ENCODE measurements around the gene RAD50. TPM values are rescaled to one million over a fixed set of nuclear protein-coding genes. Genes with fewer than 3 reads are reported as not detected.
A peak's percentile ranks its signal among the peaks of the same experiment; 100 is the strongest.
"Not testable (repeated sequence)": the region's sequence is repeated elsewhere in the genome, so short reads cannot be mapped to it uniquely, and the experiment has no call there.

Gene RAD50
- total RNA-seq, 1 experiment from 2014 or later, result 16.5 TPM

DNA sequence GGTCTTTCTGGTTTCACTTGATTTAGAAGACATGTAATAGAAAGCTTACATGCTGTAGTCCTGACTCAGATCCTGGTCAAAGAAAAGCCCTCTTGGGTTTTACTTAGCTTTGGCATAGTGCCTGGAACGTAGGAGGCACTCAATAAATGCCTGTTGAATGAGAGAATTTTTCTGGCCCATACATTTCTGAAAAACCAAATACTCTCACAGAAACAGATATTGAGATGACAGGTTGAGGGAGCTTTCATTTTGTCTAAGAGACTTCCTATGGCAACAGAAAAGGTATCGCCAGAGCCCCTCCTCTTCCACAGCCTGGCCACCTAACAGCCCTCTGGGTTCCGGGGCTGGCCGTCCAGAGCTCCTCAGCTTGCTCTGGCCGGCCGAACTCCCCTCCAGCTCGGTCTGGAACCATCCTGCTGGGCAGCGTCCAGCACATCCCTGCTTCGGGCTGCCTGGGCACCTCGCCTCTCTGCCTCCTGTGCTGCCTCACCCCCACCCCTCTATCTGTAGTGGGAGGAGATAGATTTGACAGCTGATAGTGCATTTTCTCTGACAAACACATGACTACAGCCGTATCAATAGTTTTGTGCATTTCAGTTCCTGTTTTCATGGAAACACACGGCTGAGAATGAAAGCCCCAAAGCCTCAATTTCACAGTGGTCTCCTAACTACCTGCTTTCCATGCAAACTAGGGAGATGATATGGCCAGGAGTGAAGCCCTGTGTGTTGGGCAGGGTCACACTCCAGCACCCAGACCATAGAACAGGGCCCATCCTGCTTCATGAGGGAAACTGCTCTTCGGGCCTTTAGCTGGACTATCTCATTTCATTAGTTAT lies 118.1 kb downstream of the RAD50 start:
- peak; percentile 89 for DNase-seq (ENCODE audit: low read depth)

DNA sequence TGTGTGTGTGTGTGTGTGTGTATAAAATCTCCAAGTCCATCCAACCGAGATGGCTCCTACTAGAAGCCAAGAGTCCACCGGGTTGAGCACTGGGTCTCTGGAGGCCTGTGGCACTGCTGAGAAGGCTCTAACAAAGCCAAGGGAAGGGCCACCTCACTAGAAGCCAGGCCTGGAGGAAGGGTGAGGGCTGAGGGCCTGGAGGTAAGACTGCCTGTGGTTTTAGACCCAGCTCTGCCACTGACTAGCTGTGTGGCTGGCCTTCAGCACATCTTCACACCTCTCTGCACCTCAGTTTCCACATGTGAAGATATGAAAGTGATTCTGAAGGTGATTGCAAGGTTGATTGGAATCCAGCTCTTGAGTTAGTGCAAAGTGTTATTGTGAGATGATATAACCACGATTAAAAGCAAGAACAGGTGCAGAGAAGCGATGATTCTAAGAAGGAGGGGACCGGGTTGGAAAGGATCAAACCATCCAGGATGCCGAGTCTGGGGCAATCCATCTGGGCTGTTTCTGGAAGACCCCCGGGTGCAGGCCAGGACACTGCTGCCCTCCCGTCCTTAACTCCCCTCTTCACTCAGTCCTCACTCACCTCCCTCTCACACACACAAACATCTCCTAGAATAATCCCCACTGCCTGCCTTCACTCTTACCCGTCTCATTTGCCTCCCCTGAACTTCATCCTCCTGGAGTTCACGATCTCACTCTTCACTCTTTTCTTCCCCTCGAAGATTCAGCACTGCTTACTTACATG lies 119.3 kb downstream of the RAD50 start:
- DNase-seq (ENCODE audit: low read depth), result no peak

DNA sequence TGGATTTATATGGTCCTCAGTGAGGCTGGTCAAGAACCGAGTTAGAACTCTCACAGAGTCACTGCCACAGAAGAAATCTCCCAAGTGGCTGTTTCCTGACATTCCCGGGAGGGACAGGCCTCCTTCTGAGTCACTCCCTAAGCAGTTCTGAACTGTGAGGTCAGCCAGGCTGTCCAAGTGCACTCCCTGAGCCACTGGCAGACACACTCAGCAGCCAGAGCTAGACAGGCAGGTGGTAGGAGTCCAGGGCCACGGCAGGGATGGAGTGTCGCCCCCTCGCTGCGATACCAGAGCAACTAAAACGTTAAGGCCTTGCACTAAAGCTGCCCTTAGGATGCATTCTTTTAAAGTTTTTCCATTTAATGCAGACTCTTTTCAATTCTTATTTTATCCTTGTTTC lies 120.4 kb downstream of the RAD50 start:
- DNase-seq (ENCODE audit: low read depth), result peak; percentile 96

DNA sequence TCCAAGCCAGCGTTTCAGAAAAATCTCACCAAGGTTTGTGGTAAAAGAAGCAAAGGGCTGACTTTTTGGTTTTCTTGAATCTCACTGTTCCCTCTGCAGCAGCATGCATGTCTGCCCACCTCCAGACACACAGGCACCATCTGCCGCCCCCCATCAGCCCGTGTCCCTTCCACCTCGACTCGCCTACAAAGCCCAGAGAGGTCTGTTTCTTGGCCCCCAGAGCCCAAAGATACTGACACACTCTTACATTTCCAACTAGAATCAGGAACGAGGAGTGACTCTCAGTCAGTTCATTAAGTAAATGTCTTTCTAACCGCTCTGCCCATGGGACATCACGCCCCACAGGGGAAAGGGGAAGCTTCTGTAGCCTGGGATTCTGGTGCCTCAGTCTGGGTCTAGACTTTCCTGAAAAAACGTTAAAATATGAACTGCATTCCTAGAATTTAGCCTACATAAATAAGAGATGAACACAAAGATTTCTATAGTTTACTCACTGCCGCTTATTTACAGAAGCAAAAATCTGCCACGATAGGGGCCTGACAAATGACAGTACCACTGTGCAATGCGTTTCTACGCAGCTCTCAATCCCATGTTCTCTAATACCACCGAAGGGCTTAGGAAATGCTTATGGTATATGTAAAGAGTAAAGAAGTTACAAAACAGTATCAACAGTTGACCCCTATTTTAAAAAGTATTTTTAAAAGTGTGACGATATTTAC lies 121.1 kb downstream of the RAD50 start:
- no peak for DNase-seq (ENCODE audit: low read depth)

DNA sequence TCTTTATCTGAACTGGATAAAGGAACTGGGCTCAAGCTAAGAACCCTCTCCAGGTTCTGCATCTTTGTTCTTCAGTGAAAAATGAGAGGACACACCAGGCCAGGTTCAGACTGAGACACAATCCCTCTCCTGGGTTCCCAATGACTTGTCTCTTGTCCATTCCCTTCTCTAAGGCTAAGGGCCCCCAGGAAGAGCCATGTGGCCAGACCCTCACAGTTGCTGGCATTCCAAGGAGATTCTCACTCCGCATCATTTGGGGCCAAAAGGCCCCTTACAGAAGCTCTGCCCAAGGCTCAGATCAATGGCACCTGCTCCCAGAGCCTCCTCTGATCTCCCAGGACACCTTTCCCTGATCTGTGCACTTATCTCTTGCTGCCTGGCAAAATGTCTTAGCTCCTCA lies 122.0 kb downstream of the RAD50 start:
- no peak for DNase-seq (ENCODE audit: low read depth)

DNA sequence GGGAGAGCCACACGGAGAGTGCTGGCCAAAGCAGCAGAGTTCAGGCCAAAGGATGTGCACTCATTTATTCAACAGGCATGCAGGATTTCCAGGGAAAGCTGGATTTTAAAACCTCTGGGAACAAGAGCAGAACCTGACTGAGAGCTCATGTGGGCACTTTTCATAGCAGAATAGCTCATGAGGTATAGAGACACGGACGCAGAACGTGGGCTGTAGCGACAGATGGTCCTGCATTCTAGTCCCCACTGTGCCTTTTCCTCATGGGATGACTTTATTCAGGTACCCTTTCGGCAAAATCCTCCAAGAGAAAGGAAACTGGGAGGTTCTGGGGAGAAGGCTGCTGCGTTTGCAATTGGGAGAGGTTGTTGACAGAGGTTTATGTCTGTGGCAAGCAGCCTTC lies 122.4 kb downstream of the RAD50 start:
- no peak for DNase-seq (ENCODE audit: low read depth)

DNA sequence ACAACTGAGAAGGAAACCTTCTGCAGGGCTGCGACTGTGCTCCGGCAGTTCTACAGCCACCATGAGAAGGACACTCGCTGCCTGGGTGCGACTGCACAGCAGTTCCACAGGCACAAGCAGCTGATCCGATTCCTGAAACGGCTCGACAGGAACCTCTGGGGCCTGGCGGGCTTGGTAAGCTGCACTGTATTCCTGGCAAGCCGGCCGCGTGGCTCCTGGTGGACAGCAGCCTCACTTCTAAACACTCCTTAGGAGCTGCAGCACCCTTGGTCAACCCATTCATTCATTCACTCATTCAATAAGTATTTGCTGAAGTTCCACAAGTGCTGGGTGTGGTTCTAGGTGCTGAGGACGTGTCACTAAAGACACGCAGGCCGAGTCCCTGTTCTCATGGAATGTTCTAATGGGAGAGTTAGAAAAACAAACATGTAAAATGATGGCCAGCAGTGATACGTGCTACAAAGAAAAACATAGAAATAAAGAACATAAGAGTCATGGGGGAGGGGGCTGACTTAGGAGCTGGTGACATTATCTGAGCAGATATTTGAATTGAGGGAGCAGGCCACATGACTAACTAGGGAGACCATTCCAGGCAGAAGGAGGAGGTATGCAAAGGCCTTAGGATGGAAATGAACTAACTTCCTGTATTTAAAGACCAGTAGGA lies 123.1 kb downstream of the RAD50 start:
- DNase-seq (ENCODE audit: low read depth), result no peak

DNA sequence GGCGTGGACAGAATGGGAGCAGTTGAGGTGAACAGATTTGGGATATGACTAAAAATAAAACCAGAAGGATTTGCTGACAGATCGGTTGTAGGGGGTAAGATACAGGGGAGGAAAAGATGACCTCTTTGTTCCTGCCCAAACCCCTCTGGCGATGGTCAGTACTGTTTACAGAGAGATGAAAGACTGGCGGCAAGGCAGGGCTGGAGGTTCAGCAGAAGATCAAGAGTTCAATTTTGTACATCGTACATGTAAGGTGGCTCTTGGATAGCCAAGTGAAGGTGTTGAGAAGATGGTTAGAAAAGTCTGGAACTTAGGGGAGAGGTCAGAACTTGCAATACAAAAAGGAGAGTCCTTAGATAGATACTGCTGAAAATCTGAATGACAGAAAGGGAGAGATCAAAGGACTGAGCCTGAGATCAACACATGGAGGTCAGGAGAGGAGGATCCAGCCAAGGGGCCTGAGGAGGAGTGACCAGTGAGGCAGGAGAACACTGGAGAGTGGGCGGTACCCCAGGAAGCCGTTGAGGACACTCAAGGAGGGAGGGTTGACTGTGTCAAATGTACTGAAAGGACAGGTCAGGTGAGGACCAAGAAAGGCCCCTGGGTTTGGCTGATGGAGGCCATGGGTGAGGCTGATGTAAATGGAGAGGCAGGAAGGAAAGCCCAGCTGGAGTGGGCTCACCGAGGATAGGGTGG lies 124.2 kb downstream of the RAD50 start:
- no peak for DNase-seq (ENCODE audit: low read depth)

DNA sequence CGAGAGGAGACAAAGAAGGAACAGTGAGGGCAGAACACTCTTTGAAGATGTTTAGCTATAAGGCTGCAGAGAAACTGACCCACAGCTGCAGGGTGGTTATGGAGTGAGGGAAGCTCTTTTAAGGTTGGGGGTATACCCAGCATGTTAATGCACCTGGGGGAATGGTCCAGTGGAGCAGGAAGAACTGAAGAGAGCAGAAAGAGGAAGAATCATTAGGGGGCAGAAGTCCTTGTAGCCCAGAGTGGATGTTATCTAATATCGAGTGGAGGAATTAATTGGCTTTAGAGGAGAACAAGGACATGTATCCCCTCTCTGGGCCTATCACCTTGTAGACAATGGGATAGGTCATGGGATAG lies 124.7 kb downstream of the RAD50 start:
- DNase-seq (ENCODE audit: low read depth), result no peak

DNA sequence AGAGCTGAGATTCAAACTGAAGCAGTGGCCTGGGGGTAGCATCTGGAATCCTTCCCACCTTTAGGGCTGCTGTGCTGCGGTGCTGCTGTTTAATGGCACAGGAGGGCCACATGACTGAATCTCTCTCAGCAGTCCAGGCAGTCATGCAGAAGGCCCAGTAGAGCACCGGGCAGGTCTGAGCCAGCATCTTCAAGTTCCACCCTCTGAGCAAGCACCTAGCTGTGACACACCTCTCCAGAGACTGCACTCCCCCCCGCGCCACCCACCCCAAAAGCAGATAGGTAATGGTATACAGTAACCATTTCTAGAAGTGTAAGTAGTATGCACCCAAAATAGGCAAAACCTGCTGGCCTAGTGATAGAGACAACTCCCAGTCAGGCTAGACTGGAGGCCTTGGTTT lies 125.2 kb downstream of the RAD50 start:
- DNase-seq (ENCODE audit: low read depth), result no peak

DNA sequence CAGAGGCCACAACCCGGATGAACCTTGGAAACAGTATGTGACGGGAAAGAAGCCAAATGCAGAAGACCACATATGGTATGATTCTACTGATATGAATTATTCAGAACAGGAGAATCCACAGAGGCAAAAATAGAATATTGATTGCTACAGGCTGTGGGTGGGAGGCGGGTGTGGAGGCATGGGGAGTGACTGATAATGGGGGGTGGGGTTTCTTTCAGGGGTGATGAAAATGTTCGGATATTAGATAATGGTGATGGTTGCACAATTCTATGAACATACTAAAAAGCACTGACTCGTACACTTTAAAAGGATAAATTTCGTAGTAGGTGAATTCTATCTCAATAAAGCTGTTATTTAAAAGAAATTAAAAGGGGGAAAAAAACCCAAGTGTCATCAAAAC lies 127.7 kb downstream of the RAD50 start:
- no peak for DNase-seq (ENCODE audit: low read depth)

DNA sequence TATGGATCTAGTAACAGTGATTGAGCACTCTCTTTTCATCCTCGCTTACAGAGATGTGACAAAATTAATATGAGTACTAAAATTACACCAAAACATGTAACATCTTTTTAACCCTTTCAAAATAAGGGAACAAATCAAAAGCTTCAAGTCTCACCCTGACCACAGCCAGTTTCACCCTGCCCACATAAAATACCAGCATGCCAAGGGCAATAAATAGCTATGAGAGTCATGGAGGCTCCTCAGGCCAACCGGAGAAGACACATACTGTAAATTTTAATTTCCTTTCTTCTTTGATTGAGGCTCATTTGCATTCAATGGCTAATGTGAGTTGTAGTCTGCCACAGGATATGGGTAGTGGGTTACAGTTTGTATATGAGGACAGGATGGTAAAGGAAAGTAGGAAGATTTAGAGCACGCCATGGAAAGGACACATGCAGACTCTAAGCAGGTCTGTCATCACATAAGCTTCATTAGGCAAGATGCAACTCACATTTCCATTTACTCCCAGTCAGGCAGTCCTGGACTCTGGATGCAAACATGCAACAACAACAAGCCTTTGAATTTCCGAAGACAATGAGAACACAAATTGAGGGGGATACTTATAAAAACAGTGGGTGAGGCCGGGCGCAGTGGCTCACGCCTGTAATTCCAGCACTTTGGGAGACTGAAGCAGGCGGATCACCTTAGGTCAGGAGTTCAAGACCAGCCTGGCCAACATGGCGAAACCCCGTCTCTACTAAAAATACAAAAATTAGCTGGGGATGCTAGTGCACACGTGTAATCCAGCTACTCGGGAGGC lies 128.3 kb downstream of the RAD50 start:
- no peak for DNase-seq (ENCODE audit: low read depth)

DNA sequence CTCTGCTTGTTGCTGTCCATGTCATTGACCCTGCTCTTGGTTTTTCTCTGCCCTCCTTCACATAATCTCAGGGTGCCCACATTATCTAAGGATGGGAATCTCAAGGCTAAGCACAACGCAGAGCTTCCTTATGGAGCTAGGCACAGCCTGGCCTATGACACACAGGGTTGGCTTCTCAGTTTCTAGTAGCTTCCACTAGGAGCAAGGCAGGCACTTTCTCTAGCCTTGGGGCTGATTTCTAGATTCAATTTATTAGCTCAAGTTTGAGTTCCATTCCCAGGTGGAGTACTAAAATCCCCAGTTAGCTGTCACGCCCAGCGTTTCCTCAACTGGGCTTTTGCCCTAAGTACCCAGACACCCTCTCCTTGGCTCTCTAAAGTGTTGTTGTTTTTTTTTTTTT lies 129.4 kb downstream of the RAD50 start:
- DNase-seq (ENCODE audit: low read depth), result no peak

DNA sequence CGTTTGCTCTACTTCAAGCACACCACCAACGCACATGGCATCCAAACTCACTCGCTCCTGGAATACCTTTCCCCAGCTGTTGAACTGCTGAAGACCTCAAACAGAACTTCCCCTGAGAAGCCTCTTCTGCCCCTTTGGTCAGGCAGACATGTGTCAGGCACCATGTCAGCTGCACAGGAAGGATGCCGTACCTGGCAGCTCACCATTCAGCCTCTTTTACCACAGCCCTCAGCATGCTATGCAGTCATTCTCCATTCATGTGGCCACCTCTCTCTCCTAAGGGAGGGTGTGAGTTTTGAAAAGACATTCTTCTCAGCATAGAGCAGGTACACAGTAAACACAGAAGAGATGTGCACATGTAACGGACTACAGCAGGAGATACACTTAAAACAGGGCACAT lies 131.2 kb downstream of the RAD50 start:
- DNase-seq (ENCODE audit: low read depth), result no peak

DNA sequence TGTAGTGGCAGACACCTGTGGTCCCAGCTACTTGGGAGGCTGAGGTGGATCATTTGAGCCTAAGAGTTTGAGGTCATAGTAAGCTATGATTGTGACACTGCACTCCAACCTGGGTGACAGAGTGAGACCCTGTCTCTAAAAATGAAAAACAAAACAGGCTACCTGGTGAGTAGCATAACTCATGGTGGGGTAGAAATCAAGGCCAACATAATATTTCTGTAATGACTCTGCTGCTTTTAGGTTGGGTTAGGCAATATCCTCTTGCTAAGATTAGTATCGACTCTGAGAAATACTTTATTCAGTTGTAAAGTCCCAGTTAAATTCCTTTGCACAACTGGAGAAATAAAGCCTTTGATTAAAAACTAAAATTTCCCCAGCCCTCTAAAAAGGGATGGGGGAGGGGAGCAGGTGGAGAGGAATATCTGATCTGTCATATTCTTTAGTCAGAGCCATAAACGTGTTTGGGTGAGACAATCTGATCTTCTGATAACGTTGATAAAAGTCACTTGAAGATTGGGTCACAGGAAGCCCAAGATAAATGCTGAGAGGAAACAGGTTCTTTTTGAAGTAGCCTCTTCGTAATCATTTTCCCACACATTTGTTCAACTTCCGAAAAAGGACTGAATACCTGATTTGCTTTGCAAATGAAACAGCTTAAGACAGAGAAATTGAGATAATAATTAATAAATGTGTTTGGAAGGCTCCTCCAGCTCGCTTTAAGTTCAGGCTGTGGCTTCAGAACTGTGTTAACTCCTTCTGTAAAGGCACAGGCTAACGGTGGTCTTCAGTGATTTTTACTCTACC lies 132.0 kb downstream of the RAD50 start:
- no peak for DNase-seq (ENCODE audit: low read depth)

DNA sequence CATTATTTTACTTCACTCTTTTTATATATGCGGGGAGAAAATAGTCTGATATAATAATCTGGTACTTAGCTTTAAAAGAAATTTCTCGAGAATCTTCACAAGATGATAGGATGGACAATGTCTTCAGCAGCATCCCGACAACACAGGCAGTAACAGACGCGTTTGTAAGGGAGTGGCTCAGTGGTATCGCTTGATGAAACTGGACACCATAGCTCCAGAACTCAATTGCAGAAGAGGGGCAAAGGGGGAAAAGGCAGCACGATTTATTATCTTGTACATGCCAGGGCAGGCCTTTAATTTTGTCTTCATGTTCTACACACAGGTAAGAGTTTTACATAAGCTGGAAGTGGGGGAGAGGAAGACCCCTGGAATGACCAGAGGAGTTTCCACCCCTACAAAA lies 132.7 kb downstream of the RAD50 start:
- DNase-seq (ENCODE audit: low read depth), result no peak

DNA sequence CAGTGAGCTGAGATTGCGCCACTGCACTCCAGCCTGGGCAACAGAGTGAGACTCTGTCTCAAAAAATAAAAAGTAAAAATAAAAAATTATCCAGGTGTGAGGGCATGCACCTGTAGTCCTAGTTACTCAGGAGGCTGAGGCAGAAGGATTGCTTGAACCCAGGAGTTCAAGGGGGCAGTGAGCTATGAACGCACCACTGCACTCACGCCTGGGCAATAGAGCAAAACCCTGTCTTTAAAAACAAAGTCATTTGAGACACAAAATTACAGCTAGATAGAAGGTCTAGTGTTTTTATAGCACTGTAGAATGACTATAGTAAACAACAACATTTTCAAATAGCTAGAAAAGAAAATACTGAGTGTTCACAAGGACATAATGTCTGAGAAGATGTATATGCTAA lies 133.4 kb downstream of the RAD50 start:
- DNase-seq (ENCODE audit: low read depth), result no peak

DNA sequence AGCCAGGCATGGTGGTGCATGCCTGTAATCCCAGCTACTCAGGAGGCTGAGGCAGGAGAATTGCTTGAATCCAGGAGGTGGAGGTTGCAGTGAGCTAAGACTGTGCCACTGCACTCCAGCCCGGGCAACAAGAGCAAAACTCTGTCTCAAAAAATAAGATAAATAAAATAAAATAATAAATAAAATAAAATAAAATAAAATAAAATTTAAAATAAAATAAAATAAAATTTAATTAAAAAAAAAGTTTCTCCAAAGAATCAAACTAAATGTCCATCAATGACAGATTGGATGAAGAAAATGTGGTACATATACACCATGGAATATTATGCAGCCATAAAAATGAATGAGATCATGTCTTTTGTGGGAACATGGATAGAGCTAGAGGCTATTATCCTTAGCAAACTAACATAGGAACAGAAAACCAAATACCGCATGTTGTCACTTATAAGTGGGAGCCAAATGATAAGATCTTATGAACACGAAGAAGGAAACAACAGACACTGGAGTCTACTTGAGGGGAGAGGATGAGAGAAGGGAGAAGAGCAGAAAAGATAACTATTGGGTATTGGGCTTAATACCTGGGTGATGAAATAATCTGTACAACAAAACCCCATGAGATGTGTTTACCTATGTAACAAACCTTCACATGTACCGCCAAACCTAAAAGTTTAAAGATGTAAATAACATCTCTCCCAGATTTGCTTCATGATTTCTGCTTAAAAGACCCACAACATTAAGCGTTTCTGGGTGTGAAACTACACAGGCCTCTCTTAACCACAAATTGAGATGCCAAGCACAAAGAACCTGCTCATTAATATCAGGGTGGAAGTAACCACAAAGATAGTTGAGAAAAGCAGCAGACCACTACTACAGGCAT lies 135.2 kb downstream of the RAD50 start:
- DNase-seq (ENCODE audit: low read depth), result not testable (repeated sequence)

DNA sequence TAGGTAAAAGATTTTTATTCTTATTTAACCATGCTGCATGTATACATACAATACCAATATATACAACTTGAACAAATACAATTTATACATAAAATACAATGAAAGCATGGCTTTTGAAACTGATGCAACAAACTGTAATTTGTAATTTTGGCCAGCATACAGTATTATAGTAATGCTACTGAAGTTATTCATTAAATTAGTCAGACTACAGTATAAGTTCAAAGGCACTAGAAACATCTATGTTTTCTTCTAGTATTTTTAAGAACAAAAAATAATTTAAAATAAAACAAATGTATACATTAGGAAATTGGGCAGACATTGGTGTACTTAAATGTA lies 135.8 kb downstream of the RAD50 start:
- DNase-seq (ENCODE audit: low read depth), result no peak
